ENCODE results near the gene DDI2. TPM values are rescaled to one million over a fixed set of nuclear protein-coding genes. Genes with fewer than 3 reads are reported as not detected.

Gene DDI2
- 7.8 and 8.7 TPM in 2 replicates for polyA plus RNA-seq (2011; rRNA removed)
- polyA minus RNA-seq (2011; rRNA and poly(A)+ RNA removed): 17.9 and 21.1 TPM in 2 replicates

- no peaks in the 10 kb centered on the region; the same call in 1 of the 2 replicates for H3K9me3 ChIP-seq (ENCODE audit: control insufficient read depth, insufficient read depth, low read length)
- ChIA-PET CTCF (interaction anchor here (0.8 to 1.2 kb wide), 2 partner anchors 21 to 174 kb away, joined by 3 read pairs; no protein-coding TSS in a partner anchor), POLR2A (interaction anchor here (0.6 to 2.2 kb wide), 8 partner anchors 10 to 144 kb away, joined by 3 to 17 read pairs (median 4); no protein-coding TSS in a partner anchor)
- H3K4me3 ChIP-seq (ENCODE audit: low read depth, low read length): peak within 1 kb of the TSS; percentile 94
- peak; percentile 92 for DNase-seq (ENCODE audit: low read depth, low spot score)
- H3K27me3 ChIP-seq (ENCODE audit: control insufficient read depth, insufficient read depth, low read length): no peaks in the 10 kb centered on the region
- peak within 1 kb of the TSS; percentile 89 for H3K27ac ChIP-seq (ENCODE audit: low read depth, low read length)
- no peak for TF ChIP-seq CTCF (IDR thresholded peaks at IDR 0.05; ENCODE audit: low read depth, low read length)
Measured at GRCh38 chr1:15617173-15618076, at the start of gene DDI2. Gene DDI2, plus strand, starts transcription at chr1:15617458. Its CDS starts 213 bp downstream, at chr1:15617671.

- CTCF ChIA-PET: no interaction called here
Measured at GRCh38 chr1:15568387-15569073, 48.7 kb upstream of the DDI2 start.

GRCh38 chr1:15570861-15571260, 46.4 kb upstream of the DDI2 start:
- Histone ChIP-seq H3K27ac (ENCODE audit: low read depth, low read length) (no peak overlapping the region), H3K9me3 (ENCODE audit: control insufficient read depth, insufficient read depth, low read length) (no peaks in the 10 kb centered on the region), H3K4me3 (ENCODE audit: low read depth, low read length) (no peak overlapping the region), H3K27me3 (ENCODE audit: control insufficient read depth, insufficient read depth, low read length) (no peaks in the 10 kb centered on the region)
- DNase-seq (ENCODE audit: low read depth, low spot score): no peak
- POLR2A ChIA-PET: no interaction called here
- TF ChIP-seq CTCF (IDR thresholded peaks at IDR 0.05; ENCODE audit: low read depth, low read length): no peak
- CTCF ChIA-PET: interaction anchor here (0.6 to 1.2 kb wide), 3 partner anchors 10 to 245 kb away, joined by 3 to 6 read pairs (median 3); no protein-coding TSS in a partner anchor

More at GRCh38 chr1:15568387-15569073, 48.7 kb upstream of the DDI2 start:
- POLR2A ChIA-PET: no interaction called here
- Histone ChIP-seq H3K27me3 (ENCODE audit: control insufficient read depth, insufficient read depth, low read length) (no peaks in the 10 kb centered on the region), H3K27ac (ENCODE audit: low read depth, low read length) (no peak overlapping the region), H3K9me3 (ENCODE audit: control insufficient read depth, insufficient read depth, low read length) (no peaks in the 10 kb centered on the region), H3K4me3 (ENCODE audit: low read depth, low read length) (no peak overlapping the region)
- no peak for TF ChIP-seq CTCF (IDR thresholded peaks at IDR 0.05; ENCODE audit: low read depth, low read length)
- no peak for DNase-seq (ENCODE audit: low read depth, low spot score)

- Histone ChIP-seq H3K9me3 (ENCODE audit: control insufficient read depth, insufficient read depth, low read length) (no peaks in the 10 kb centered on the region), H3K27me3 (ENCODE audit: control insufficient read depth, insufficient read depth, low read length) (no peaks in the 10 kb centered on the region), H3K4me3 (ENCODE audit: low read depth, low read length) (no peak overlapping the region), H3K27ac (ENCODE audit: low read depth, low read length) (no peak overlapping the region)
- CTCF ChIA-PET: interaction anchor here (0.6 to 1.2 kb wide), 3 partner anchors 10 to 245 kb away, joined by 3 to 6 read pairs (median 3); no protein-coding TSS in a partner anchor
- no peak for TF ChIP-seq CTCF (IDR thresholded peaks at IDR 0.05; ENCODE audit: low read depth, low read length)
- DNase-seq (ENCODE audit: low read depth, low spot score): no peak
- POLR2A ChIA-PET: no interaction called here
Measured at GRCh38 chr1:15571266-15571665, 46.0 kb upstream of the DDI2 start.
